Activated CD8-positive, alpha-beta memory T cell treated with anti-CD3 and anti-CD28 coated beads for 1 hour (primary cell): ENCODE data around the gene ETFB.

Experiments used
- DNase-seq, 2 donors: peaks; one replicate each; pipeline ENCODE4 v3.0.0-alpha.2; 2020; ENCODE audit warnings: low read depth in 1 of 2; ENCODE audit errors: extremely low read depth in 1 of 2

ETFB gene

DNA sequence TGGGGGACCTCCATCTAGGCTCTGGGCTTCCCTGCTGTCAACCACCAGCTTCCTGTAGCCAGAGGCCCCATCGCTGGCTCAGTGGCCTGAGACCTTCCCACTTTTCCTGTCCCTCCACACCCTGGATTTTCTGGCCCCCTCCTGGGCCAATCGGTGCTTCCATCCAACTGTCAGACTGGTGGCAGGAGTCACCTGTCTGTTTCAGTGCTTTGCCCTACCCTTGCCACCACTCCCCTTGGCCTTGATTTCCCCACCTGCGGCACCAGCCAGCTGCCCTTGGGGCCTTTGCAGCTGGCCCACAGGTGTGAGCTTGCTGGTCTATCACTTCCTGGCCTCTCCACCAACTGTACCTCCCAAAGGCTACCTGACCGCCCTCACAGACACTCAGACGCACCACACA, 36.8 kb downstream of the ETFB start:
- no peak for DNase-seq

DNA sequence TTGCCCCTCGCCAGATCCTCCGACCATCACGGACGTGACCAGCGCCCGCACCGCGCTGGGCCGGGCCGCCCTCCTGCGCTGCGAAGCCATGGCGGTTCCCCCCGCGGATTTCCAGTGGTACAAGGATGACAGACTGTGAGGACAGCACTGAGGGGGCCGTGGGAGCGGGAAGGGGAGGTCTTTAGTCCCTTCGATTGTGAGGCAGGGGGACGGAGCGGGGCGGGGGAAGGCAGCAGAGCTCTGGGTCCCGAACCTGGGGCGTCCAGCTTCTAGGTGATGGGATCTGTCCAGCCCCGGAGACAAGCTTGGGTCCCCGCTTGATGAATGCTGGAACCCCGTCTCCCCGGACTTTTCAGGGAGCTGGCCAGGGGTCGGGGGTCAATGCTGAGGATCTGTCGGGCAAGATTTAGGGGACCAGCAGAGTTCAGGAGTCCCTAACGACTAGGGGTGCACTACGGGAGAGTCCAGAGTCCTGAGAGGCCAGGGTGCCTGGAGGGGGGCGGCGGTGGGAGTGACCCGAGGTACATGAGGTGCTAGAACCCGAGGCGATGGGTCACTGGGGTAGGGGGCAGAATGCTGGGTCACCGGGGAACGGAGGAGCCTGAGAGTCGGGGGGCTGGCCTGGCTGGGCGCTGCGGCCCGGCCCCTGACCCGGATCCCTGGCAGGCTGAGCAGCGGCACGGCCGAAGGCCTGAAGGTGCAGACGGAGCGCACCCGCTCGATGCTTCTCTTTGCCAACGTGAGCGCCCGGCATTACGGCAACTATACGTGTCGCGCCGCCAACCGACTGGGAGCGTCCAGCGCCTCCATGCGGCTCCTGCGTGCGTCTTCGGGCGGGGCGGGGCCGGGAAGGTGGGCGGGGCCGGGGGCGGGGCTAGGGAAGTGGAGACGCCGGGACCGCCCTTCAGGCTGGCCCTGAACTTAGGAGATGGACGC, 38.9 kb downstream of the ETFB start:
- no peak for DNase-seq

DNA sequence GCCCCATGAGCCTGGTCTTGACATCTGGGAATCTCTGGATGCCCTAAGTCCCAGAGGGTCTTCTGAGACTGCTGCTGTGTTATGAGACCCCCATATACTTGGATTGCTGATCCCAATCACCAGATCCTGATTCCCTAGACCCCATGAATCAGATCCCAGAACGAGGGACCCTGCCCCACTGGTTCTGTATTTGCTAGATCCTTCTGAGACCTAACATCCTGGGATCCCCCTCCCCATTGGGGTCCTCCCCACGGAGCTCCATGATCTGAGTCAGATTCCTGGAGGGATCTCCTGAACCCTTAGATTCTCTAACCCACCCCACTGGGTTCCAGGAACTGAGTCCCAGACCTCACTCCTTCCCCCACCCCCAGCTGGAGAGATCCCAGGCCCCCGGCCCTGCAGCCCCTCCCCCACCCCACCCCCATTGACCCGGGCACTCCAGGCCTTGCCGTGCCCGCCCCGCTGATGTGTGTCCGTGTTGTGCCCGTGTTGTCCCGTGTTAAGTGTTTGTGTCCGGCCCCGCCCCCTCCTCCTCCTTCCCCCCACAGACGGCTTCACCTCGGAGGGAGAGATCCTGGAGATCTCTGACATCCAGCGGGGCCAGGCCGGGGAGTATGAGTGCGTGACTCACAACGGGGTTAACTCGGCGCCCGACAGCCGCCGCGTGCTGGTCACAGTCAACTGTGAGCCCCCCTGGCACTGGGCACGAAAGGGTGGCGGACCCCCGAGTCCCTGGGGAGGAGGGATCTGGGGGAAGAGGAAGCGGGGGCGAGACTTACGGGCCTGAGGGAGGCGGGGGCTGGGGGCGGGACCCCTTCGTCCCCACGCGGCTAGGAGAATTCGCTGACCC, 39.7 kb downstream of the ETFB start:
- no peak for DNase-seq

DNA sequence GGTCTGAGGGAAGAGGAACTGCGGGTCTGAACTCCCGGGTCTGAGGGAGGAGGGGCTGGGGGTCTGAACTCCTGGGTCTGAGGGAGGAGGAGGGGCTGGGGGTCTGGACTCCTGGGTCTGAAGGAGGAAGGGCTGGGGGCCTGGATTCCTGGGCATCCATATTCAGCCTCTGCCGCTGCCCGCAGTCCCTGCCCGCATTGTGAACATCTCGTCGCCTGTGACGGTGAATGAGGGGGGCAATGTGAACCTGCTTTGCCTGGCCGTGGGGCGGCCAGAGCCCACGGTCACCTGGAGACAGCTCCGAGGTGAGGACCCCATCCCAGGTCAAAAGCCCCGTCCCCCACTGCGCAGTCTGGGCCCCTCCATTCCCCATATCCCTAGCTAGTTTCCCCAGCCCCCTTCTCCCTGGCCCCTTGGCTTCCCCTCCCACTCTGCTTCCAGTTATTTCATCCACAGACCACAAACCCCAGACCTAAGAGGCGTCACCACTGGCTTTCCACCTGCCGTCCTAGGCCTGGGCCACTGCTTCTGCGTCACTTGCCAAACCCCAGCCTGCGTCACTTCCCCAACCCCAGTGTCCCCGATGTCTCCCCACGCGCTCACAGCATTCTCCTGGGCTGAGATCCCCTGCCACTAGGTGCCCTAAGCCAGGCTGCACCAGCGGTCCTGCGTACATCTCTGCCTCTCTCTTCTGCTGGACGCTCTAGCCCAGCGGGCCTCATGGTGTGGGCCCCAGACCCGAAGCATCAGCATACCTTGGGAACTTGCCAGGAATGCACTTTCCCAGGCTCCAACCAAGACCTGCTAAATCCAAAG, 40.8 kb downstream of the ETFB start:
- no peak for DNase-seq

DNA sequence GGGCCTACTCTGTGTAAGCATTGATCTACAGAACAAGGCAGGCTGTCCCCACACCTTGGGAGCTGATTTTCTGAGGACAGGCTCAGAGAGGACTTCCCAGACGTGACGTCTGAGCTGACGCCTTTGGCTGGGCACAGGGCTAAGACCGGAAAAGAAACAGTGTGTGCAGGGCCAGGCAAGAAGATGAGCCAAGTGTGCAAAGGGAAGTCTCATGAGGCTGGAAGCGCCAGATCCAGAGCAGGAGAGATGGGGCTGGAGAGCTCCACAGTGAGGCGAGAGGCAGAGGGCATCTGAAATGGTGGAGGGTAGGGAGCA, 42.1 kb downstream of the ETFB start:
- DNase-seq, result no peak

DNA sequence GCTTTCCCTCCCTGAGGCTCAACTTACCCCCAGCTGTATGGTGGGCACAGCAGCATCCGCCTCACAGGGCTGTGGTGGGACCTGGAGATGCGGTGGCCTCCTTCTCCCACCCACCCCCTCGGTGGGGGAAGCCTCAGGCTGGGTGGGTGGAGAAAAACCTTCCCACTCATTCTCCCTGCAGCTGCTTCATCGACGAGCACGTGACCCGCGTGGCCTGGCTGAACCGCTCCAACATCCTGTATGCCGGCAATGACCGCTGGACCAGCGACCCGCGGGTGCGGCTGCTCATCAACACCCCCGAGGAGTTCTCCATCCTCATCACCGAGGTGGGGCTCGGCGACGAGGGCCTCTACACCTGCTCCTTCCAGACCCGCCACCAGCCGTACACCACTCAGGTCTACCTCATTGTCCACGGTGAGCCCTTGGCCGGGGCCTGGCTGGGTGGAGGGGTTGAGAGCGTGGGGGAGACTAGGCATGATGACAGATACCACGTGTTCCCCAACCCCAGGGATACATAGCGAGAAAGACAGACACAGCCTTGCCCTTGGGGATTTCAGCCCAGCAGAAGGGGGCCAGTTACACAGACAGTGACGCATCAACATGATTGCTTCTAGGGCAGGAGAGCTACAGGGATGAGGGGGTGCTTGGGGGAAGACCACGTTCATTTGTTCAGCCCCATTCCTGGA, 42.6 kb downstream of the ETFB start:
- DNase-seq, result no peak

DNA sequence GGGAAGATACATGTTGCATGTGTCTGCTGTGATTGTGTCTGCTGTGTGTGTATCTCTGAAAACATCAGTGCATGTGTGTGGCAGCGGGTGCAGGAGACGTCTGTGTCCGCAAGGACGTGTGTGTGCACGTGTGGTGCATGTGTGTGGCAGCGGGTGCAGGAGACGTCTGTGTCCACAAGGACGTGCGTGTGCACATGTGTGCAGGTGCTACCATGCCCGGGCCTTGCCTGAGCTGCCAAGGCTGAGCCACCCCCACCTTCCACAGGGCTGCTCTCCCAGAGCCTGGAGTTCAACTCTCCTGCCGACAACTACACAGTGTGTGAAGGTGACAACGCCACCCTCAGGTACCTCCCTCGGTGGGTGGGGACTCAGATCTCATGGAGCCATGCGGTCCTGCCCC, 44.4 kb downstream of the ETFB start:
- no peak for DNase-seq

DNA sequence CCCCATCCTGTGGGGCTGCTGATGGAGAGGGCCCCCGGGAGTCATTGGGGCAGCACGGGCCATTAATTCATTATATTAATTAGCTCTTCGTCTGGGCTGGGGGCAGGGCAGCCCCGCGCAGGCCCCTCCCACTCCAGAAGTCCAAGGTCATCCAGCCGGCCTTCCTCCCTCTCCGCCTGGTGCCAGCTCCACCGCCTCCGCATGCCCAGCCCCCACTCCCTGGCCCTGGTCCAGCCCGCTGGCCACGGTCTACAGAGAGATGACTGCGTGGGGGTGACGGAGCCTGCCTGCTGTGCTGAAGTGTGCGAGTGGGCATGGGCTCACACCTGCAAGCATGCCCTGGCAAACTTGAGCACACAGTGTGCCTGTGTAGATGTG, 45.9 kb downstream of the ETFB start:
- DNase-seq, result no peak

DNA sequence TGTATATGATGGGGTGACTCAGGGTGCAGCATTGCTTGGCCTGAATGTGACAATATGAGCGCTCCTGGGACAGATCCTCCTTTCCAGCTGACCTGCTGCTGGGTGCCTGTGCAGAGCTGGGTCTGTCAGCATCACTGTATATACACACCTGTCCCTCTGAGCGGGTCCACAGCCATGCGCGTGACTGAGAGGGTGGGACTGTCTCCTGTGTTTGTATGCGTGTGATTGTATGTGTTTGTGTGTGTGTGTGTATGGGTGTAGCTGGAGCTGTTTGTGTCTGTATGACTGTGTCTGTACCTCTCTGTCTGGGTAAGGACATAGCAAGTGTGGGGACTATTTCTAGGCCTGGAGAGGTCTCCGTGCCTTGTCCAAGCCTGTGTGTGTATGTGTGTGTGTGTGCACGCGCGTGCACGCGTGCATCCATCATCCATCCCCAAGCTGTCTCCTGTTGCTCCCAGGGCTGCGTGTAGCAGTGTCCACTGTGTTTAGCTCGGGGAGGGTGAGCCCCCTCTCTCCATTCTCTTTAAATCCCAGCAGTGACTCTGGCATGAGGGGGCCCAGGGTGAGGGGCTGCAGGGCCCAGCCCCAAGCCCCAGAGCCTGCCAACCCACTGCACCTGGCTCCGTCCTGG, 46.4 kb downstream of the ETFB start:
- no peak for DNase-seq

DNA sequence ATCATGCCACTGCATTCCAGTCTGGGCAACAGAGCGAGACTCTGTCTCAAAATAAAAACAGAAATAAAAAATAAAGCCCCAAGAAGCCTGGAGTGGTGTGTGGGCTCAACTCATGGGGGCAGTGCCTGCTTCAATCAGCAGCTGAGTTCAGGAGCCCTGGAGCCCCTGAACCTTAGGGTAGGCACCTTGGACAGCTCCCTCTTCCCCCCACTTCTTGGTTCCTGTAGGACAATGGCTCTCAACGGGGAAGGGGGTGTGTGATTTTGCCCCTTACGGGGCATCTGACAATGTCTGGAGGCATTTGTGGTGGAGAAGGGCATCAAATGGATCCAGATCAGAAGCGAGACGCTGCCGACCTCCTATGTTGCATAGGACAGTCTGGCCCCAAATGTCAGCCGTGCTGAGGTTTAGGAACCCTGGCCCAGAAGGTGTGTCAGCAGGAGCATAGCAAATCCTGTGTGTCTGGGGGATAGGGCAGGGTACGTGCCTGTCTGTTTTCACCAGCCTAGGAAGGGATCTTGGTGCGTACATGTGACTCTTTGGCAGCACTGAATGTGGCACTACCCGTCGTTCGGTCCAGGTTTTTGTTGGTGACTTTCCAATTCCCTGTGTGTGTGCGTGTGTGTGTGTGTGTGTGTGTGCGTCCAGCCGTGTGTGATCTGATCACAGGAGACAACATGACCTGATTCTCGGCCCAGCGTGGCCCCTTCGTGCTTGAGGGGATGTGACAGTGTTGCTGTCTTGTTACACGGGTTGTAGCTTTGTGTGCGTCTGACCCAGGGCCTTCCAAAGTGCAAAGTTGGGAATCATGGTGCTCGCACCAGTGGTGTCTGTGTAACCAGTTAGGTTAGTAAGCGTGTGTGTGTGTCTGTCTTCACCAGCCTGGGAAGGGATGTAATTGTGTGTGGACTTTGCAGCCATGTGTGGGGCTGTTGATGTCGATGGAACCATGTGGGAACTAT, 47.2 kb downstream of the ETFB start:
- no peak for DNase-seq

DNA sequence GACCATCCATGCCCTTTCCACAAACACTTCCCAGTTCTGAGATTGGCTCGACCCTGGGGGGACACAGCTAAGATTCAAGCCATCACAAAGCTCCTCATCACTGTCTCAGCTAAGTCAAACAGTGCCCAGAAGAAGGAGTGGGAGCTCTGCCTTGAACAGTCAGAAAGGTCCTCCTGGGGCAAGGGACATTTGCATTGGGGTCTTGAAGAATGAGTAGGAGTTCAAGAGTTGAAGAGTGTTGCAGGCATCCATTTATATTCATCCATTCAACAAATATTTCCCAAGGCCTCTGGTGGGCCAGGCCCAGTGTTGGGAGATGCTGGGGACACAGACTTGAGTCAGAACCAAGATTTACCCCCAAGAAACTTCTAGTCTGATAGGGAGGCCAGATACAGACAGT, 48.2 kb downstream of the ETFB start:
- no peak for DNase-seq

DNA sequence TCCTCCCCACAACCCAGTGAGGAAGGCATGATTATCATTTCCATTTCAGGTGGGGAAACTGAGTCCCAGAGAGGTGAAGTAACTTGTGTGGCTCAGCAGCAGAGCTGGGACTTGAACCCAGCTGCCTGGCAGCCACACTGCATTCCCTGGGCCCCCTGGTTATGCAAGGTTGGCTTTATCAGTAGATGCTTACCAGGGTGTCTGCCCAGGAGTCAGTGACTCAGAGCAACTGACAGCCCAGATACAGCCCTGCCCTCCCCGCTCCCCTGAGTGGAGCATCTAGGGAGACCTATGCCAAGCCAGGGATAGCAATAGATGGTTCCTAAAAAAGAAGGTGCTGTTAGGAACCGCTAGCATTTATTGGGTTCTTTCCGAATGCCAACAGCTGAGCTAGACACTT, 48.8 kb downstream of the ETFB start:
- no peak for DNase-seq

DNA sequence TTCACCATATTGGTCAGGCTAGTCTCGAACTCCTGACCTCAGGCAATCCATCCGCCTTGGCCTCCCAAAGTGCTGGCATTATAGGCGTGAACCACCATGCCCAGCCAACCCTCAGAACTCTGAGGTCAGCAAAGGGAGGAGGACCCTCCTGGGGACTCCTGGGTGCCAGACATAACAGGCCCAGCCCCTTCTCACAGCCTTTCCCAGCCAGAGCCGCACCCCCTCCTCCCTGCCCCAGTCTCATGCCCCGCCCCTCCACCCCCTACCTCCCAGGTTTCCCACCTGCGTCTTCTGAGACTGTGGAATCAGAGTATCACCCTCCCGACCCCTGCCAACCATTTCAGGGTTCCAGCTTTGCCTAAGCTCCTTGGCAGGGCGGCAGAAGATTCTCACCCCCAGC, 49.5 kb downstream of the ETFB start:
- DNase-seq, result no peak

DNA sequence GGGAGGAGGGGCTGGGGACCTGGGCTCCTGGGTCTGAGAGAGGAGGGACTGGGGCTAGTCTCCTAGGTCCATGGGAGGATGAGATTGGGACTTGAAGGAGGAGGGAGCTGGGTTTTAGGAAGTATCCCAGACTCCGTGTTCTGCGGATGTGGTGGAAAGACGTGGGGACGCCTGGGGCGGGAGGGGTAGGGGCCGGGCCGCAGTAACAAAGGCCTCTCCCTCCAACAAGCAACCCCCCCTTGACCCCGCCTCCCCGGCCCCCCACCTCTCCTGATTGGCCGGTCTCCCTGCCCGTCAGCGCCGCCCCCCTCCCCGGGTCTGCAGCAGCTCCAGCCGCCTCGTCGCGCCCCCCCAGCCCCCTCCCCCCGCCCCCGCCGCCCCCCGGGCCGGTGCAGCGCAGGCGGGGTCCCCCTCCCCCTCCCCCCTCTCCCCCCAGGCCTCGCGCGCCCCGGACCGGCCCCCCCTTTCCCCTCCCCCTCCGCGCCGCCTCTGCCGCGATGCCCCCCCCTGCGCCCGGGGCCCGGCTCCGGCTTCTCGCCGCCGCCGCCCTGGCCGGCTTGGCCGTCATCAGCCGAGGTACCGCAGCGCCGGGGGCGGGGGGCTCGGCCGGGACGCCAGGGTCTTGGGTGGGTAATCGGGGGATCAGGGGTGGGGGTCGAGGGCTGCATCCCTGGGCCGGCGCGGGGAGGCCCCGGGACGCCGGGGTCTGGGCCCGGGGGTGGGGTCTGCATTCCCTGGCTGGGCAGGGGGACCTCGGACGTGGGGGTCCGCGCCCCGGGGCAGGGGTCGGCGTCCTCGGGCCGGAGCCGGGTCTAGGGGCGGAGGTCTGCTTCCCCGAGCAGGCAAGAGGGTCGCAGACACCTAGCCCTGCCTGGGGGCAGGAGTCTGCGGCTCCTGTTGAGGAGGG, 54.6 kb downstream of the ETFB start, which contains the start of gene IGLON5:
IGLON5 (plus strand) TSS at position 294 of the 907 bp plus-strand sequence; CDS start at position 498, 204 bp downstream.
- no peak for DNase-seq

DNA sequence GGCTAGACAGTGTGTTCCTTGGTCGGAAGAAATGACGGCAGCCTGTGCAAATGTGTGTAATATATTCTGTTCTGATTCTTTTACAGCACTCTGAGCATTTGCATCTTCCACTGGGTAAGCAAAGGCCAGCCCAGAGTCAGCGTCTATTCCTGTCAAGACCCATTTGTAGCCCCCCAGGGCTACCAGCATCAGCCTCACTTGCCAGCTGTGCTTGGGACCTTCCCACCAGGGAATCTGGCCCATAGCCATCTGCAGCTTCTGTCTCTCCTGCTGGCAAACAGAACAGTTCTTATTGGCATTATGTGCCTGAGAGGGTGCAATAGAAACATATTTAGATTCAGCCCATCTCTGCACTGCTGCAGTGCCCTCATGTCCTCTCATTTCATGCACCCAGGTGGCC, 60.7 kb downstream of the ETFB start:
- DNase-seq, result no peak

DNA sequence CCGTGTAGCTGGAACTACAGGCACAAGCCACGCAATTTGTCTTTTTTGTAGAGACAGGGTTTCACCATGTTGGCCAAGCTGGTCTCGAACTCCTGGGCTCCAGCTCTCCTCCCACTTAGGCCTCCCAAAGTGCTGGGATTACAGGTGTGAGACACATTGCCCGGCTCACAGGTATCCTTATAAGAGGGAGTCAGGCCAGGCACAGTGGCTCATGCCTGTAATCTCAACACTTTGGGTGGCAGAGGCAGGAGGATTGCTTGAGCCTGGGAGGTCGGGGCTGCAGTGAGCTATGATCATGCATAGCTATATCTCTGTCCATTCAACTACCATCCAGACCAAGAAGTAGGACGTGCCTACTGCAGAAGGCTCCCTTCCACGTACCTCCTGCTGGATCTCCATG, 64.9 kb downstream of the ETFB start:
- no peak for DNase-seq

DNA sequence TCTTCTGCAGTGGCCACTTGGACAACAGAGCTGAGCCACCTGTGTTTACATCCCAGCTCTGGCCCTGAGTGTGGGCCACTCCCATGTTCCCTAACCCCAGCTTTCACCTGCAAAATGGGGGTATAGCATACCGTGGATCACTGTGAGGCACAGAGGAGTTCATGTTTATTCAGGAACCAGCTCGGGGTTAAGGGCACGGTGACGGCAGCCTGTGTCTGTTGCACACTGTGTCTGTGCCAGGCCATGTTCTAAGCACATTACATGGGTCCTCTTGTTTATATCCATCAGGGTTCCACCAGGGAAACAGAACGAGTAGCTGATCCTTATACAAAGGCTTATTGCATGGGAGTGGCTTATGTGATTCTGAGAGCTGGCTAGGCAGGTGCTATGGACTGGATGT, 68.8 kb downstream of the ETFB start:
- no peak for DNase-seq
